OCI-LY1 (cell line): ENCODE data around the gene PAX8.

ENCODE experiments used
- H2AFZ ChIP-seq: fragments of 200-600 bp; sonication (generic), shearing (Covaris generic); 2 replicates; pipeline ENCODE4 v1.6.0; 2014; ENCODE audit warnings: antibody characterized with exemption, mild to moderate bottlenecking, low read length
- H3F3A ChIP-seq: fragments of 200-600 bp; sonication (generic), shearing (Covaris generic); 2 replicates; pipeline ENCODE4 v1.6.0; 2014; ENCODE audit warnings: mild to moderate bottlenecking, antibody characterized with exemption, low read length, moderate library complexity; ENCODE audit not compliant: insufficient read depth
- H3K27ac ChIP-seq: fragments of 200-600 bp; sonication (generic); 2 replicates; pipeline ENCODE4 v1.5.1; 2014; ENCODE audit warnings: low read length, mixed run types, mild to moderate bottlenecking, low read depth; ENCODE audit not compliant: poor library complexity, severe bottlenecking
- H3K27me3 ChIP-seq: fragments of 200-600 bp; sonication (generic); 2 replicates; pipeline ENCODE4 v1.6.0; 2014; ENCODE audit warnings: antibody characterized with exemption, mild to moderate bottlenecking, low read length, moderate library complexity; ENCODE audit not compliant: insufficient read depth
- H3K36me3 ChIP-seq: fragments of 200-600 bp; sonication (generic); 2 replicates; pipeline ENCODE4 v1.6.1; 2014; ENCODE audit warnings: mild to moderate bottlenecking, antibody characterized with exemption, low read length, moderate library complexity, mixed read lengths; ENCODE audit not compliant: insufficient read depth
- H3K4me1 ChIP-seq: fragments of 200-600 bp; sonication (generic); 2 replicates; pipeline ENCODE4 v1.5.1; 2014; ENCODE audit warnings: mild to moderate bottlenecking, low read length, moderate library complexity; ENCODE audit not compliant: insufficient read depth, severe bottlenecking
- H3K4me2 ChIP-seq: fragments of 200-600 bp; sonication (generic), shearing (Covaris generic); 2 replicates; pipeline ENCODE4 v1.6.1; 2014; ENCODE audit warnings: low read length
- H3K4me3 ChIP-seq: fragments of 200-600 bp; sonication (generic); 2 replicates; pipeline ENCODE4 v1.5.1; 2014; ENCODE audit warnings: low read length, low read depth, mild to moderate bottlenecking, mixed read lengths; ENCODE audit not compliant: poor library complexity, severe bottlenecking
- H3K79me2 ChIP-seq: fragments of 200-600 bp; shearing (Covaris generic); 2 replicates; pipeline ENCODE4 v1.6.1; 2016; ENCODE audit warnings: mixed run types, low read length, mixed read lengths; ENCODE audit not compliant: insufficient read depth
- H3K9ac ChIP-seq: fragments of 200-600 bp; sonication (generic), shearing (Covaris generic); 2 replicates; pipeline ENCODE4 v1.6.1; 2014; ENCODE audit warnings: mild to moderate bottlenecking, low read length, mixed read lengths
- H3K9me2 ChIP-seq: fragments of 200-600 bp; sonication (generic), shearing (Covaris generic); 2 replicates; pipeline ENCODE4 v1.6.1; 2014; ENCODE audit warnings: low read depth, mild to moderate bottlenecking, low read length, mixed read lengths
- H3K9me3 ChIP-seq: fragments of 200-600 bp; shearing (Covaris generic); 2 replicates; pipeline ENCODE4 v1.6.1; 2014; ENCODE audit warnings: low read length, mixed read lengths
- H4K20me1 ChIP-seq: fragments of 200-600 bp; sonication (generic), shearing (Covaris generic); 2 replicates; pipeline ENCODE4 v1.6.0; 2016; ENCODE audit warnings: mild to moderate bottlenecking, low read length; ENCODE audit not compliant: insufficient read depth
- EZH2 ChIP-seq: fragments of 200-600 bp; sonication (generic), shearing (Covaris generic); IDR thresholded peaks from 2 replicates; pipeline ENCODE4 v1.8.0; 2017; ENCODE audit warnings: borderline replicate concordance, mixed run types, mild to moderate bottlenecking, antibody characterized with exemption, low read length, moderate library complexity, mixed read lengths
- TF ChIP-seq, protein P1 (sequence below): fragments of 200-600 bp; sonication (generic), shearing (Covaris generic); IDR thresholded peaks from 2 replicates; pipeline ENCODE4 v1.5.1; 2017; ENCODE audit warnings: mild to moderate bottlenecking, antibody characterized with exemption, low read length, moderate library complexity, mixed read lengths

Gene PAX8

DNA sequence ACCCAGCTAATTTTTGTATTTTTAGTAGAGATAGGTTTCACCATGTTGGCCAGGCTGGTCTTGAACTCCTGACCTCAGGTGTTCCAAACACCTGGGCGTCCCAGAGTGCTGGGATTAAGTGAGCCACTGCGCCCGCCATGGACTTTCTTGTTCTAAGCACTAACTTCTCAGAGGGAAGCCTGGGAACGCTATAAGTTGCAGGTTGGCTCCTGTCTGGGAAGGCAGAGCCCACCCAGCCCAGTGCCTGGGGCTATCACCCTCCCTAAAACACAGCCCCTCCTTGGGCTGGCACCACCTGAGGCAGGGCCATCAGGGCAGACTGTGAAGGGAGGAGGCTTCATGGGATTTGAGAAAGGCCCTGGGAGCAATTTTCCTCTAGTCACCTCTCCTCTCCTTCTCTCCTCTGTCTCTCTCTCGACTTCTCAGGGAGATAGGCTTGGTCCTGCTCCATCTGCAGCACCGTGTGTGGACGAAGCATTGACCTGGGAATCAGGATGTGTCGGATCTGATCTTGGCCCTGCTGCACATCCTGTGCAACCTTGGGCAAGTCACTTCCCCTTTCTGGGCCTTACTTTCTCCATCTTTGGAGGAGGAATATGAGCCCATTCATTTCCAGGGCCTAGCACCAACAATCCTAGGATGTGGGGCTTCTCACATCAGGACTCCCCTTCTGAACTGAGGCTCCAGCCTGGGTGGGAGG lies 94.0 kb downstream of the PAX8 start:
- H3K9me2 ChIP-seq, result no peaks in the 10 kb centered on the region
- TF ChIP-seq, protein P1, sequence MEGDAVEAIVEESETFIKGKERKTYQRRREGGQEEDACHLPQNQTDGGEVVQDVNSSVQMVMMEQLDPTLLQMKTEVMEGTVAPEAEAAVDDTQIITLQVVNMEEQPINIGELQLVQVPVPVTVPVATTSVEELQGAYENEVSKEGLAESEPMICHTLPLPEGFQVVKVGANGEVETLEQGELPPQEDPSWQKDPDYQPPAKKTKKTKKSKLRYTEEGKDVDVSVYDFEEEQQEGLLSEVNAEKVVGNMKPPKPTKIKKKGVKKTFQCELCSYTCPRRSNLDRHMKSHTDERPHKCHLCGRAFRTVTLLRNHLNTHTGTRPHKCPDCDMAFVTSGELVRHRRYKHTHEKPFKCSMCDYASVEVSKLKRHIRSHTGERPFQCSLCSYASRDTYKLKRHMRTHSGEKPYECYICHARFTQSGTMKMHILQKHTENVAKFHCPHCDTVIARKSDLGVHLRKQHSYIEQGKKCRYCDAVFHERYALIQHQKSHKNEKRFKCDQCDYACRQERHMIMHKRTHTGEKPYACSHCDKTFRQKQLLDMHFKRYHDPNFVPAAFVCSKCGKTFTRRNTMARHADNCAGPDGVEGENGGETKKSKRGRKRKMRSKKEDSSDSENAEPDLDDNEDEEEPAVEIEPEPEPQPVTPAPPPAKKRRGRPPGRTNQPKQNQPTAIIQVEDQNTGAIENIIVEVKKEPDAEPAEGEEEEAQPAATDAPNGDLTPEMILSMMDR, result no peak
- no peak for TF ChIP-seq EZH2

DNA sequence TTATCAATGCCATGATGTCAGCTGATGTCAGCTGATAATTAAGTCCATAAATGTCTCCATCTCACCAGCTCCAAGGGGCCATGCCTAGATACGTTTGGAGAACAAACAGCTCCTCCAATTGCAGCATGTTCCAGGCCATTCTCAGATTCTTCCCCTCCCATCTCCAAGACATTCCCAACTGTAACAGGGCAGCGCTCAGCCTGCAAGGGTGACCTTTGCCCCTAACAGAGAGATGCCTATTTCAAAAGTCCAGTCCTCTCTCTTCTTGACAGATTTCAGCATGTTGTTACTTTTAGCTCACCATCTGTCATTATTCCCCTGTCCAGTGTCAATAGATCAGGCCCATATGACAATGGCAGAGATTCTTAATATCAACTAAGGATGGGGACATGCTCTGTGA lies 95.0 kb downstream of the PAX8 start:
- H3K4me3 ChIP-seq, result no peak overlapping the region
- H3F3A ChIP-seq, result no peaks in the 10 kb centered on the region
- H3K36me3 ChIP-seq, result peaks cover 70% of the 10 kb centered on the region; the same call in 1 of the 2 replicates
- no peaks in the 10 kb centered on the region for H3K27me3 ChIP-seq
- H3K9ac ChIP-seq, result no peak overlapping the region
- H3K9me2 ChIP-seq, result no peaks in the 10 kb centered on the region
- no peaks in the 10 kb centered on the region for H4K20me1 ChIP-seq
- H3K9me3 ChIP-seq, result no peaks in the 10 kb centered on the region
- no peak for TF ChIP-seq EZH2
- TF ChIP-seq, protein P1, result no peak
- H3K79me2 ChIP-seq, result no peaks in the 10 kb centered on the region
- H3K4me1 ChIP-seq, result peaks cover 23% of the 10 kb centered on the region
- no peak overlapping the region for H3K4me2 ChIP-seq
- H2AFZ ChIP-seq, result no peak overlapping the region
- H3K27ac ChIP-seq, result no peak overlapping the region

More for the DNA sequence above, 94.0 kb downstream of the PAX8 start:
- Histone ChIP-seq H3K9ac (no peak overlapping the region), H3K27ac (no peak overlapping the region), H3K27me3 (no peaks in the 10 kb centered on the region), H2AFZ (no peak overlapping the region), H3K9me3 (no peaks in the 10 kb centered on the region), H3K4me1 (peaks cover 20% of the 10 kb centered on the region), H3K36me3 (peaks cover 73% of the 10 kb centered on the region; the same call in 1 of the 2 replicates), H3K4me2 (no peak overlapping the region), H3K79me2 (no peaks in the 10 kb centered on the region), H3K4me3 (no peak overlapping the region), H3F3A (no peaks in the 10 kb centered on the region), H4K20me1 (no peaks in the 10 kb centered on the region)

DNA sequence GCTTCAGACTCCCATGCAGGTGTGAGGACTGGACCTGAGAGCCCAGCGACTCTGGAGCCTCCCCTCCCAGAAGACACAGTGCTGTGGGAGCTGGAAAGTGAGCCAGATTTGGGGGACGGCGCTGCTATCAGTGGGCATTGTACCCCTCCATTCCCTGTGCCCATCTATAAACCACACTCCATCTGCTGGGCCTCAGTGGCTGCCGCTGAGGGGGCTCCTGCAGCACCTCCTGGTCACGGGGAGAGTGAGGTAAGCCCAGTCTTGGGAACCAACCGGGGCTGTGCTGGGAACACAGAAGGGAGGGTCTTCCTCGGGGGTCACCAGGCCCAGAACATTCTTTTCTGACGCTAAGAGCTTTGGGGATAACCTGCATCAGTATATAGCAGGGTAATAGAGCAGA lies 95.5 kb downstream of the PAX8 start:
- H3K27me3 ChIP-seq, result no peaks in the 10 kb centered on the region
- no peak overlapping the region for H3K27ac ChIP-seq
- no peaks in the 10 kb centered on the region for H3F3A ChIP-seq
- no peak overlapping the region for H3K4me3 ChIP-seq
- no peaks in the 10 kb centered on the region for H3K9me3 ChIP-seq
- TF ChIP-seq, protein P1, result no peak
- H3K4me1 ChIP-seq, result peaks cover 23% of the 10 kb centered on the region
- no peak overlapping the region for H3K9ac ChIP-seq
- no peaks in the 10 kb centered on the region for H3K9me2 ChIP-seq
- no peak overlapping the region for H2AFZ ChIP-seq
- no peaks in the 10 kb centered on the region for H3K79me2 ChIP-seq
- no peaks in the 10 kb centered on the region for H4K20me1 ChIP-seq
- no peak overlapping the region for H3K4me2 ChIP-seq
- peaks cover 70% of the 10 kb centered on the region; the same call in 1 of the 2 replicates for H3K36me3 ChIP-seq
